GM21723 (cell line): ENCODE measurements around the gene RAB43.

Experiments used
- ATAC-seq: cut with Tn5 transposase; IDR thresholded peaks from one replicate; pipeline ENCODE4 v1.9.1; 2021; ENCODE audit warnings: mild to moderate bottlenecking, moderate library complexity; ENCODE audit not compliant: unreplicated experiment

Gene RAB43

DNA sequence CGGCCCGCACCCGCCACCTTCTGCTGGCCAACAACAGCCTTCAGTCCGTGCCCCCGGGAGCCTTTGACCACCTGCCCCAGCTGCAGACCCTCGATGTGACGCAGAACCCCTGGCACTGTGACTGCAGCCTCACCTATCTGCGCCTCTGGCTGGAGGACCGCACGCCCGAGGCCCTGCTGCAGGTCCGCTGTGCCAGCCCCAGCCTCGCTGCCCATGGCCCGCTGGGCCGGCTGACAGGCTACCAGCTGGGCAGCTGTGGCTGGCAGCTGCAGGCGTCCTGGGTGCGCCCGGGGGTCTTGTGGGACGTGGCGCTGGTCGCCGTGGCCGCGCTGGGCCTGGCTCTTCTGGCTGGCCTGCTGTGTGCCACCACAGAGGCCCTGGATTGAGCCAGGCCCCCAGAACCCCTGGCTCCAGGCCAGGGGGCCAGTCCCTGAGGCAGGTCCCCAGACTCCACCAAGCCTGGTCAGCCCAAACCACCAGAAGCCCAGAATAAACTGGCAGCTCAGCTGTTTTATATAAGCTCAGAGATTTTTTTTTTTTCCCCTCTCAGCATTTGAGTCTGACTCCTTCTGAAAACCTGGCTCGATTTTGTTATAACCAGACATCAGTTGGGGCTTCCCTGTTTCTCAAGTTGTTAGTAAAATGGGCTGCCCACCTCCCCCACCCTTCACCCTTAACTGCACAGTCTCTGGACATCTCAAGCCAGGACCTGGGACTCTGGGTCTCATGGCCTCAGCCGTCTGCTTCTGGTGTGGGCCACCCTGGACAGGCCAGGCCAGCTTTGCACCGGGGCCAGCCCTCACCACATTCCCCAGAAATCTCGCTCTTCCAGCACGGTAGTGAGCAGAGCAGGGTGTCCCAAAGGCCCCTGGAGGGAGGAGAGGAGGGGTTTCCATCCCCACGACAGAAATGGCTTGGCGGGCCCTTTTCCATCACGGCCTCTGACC, 59.4 kb downstream of the RAB43 start:
- no peak for ATAC-seq

DNA sequence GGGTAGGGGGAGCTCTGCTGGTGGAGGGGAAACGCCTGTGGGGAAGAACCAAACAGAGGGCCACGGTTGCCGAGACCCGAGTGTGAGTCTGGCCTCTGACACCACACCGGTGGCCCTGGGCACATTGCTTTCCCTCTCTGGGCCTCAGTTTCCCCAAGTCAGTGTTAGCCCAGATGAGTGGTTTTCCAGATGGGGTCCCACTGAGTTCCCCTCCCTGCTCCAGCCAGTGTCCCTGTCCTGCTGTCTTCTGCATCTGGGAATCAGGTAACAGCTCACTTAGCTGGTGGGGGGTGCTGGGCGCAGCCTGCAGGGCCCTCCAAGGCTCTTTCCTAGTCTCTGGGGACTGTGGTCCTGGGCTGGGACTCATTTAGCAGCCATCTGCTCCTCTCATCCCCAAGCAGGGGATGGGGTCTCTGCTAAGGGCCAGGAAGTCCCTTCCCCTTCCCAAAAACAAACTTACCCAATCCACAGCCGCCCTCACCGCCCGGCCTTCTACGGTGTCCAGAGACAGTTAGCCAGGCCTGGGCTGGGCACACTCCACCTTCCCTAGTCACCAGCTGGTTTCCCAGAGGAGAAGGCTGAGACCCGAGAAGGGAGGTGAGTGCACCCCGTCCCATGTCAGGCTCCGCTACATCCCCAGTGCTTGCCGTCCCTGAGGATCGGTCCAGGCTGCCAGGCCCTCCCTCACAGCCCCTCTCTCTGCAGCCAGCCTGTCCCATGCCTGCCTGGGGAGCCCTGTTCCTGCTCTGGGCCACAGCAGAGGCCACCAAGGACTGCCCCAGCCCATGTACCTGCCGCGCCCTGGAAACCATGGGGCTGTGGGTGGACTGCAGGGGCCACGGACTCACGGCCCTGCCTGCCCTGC, 60.3 kb downstream of the RAB43 start:
- no peak for ATAC-seq

DNA sequence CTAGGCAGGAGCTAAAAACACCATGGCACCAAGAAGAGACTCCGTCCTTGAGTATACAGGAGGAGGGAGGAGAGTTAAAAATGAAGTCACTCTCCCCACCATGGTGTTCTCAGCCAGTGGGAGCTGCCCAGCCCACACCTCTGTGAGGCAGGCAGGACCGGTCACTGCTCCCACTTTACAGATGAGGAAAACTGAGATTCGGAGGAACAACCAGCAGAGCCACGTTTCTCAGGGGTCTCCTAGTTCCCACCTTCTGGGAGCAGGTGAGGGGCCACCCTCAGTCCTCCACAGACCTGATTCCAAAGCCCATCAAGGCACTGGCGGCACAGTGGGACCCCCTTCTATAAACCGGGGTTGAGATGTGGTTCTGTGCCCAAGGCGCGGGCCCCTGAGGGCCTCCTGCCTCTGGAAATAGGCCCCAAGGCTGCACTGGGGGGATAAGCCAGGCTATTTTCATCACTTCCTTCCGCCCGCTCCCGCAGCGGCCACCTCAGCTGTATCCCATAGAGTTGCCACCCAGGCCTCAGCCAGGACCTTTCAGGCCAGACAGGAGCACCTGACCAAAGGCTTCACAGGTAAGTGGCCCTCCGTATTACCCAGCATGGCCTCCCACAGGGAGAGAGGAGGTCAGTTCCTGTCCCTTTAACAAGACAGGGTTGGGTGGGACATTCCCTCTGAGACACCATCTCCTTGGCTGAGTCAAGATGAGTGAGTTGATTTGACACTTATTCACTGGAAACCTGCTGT, 61.2 kb downstream of the RAB43 start, which contains the start of gene GP9:
TSS of gene GP9 (plus strand) at position 504 of the 747 bp plus-strand sequence. CDS start 961 bp downstream, outside the sequence.
- ATAC-seq: no peak

DNA sequence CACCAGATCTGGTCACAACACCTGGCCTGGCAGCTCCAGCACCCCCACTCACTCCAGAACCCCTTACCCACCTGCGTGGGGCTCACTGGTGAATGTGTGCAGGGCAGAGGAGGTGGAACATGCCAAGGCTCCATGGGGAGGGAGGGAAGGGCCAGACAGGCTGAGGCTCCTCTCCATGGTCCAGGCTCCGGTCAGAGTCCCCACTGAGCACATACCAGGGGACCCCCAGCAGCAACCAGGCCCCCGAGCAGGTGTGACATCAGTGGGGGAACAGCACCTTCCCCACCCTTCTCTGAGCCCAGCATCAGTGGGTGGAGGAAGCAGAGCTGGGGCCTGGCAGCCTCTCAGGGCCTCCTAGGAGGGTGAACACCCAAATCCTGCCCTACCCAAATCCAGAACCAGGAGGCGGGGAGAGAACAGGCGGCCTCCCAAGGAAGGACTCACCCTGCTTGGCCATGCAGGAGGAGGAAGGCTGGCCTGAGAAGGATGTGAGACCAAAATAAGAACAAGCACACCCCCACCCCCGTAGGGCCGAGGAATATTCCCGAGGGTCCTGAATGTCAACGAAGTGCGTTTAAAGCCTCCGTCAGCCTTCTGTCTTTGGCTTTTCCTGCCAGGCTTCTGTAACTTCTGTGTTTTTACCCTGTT, 62.2 kb downstream of the RAB43 start:
- ATAC-seq: no peak

DNA sequence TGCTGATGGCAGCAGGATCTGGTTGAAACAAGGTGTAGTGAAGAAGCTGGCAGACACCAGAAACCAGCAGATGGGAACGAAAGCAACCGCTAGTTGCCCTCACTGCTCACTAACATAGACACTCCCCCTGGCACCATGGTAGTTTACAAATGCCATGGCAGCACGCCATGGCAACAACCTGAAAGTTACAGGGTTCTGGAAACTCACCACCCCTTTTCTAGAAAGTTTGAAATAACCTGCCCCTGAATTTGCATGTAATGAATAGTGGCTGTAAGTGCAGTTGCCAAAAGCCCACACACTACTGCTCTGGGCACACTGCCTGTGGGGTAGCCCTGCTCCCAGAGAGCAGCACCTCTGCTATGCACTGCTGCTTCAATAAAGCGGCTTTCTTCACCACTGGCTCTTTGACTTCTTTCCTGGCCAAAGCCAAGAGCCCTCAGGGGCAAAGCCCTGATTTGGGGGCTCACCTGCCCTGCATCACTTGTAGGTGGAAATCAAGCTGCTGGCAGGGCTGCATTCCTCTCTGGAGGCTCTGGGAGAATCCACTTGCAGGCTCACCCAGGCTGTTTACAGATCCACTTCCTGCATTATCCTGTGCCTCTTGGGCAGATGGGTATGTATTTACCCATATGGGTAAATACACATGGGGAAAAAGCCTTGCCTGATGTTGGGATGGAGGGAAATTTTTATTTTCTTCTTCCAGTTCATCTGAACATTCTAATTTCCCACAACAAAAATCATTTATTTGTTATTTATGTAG, 63.0 kb downstream of the RAB43 start:
- ATAC-seq: no peak

DNA sequence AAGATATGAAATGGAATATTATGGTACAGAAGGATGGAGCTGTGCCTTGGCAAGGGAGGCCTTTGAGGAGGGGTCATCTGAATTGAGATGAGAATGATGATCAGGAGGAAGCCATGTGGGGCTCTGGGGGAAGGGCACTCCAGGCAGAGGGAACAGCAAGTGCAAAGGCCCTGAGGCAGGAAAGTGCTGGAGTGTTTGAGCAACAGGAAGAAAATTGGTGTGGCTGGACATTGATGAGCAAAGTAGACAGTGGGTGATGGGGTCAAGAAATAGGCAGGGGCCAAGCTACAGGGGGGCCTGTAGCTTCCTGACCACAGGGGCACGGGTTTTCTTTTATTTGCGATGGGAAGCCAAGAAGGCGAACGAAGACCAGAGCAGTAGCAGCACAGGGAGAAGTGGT, 64.4 kb downstream of the RAB43 start:
- ATAC-seq: no peak

DNA sequence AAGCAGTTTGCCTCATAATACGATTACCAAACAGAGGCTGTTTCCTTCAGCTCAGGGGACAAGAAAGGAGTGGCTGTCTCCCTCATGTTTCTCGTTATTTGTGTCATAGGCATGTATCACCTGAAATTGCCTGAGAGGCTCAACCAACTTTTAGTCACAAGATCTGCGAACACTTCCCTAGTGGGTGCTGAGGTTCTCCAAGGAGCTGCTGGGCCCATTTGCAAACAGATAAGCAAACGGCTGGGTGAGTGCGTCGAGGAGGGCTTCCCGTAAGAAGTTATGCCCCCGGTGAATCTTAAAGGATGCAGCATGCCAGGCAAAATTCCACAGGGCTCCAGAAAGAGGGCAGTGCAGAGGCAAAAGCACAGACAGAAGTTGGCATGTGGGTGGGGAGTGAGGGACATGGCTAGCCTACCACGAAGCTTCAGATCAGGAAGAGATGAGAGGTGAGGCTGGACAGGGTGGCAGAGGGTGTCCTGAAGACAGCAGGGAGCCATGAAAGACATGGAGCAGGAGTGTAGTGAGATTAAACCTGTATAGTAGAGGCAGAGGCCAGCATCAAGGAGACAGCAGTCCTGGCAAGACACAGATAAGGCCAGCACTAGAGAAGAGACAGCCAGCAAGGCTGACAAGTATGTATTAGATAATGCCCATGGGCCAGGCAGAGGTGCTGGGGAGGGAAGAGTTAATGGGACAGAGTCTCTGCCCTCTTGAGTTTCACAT, 65.0 kb downstream of the RAB43 start:
- no peak for ATAC-seq

DNA sequence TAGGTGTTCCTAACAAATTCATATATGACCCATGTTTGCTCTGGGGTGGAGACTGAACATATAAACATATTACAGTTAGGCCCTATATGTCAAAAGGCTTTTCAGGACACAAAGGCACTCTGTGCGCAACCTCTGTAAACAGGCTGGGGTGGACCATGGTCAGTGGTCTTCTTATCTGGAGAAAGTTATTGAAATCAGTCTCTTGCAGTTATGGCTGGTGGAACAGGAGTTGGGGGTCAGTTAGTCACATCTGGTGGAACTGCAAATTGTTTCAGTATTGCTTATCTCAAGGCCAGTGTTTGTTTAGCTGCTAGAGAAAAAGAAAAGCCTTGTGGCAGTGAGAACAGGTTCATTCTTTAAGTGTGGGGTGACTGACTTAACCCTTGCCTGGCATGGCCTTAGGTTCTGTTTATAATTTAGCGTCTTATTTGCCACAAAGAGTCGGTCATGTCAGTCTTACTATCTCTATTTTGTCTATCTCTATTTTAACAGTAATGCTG, 66.9 kb downstream of the RAB43 start:
- ATAC-seq: no peak

DNA sequence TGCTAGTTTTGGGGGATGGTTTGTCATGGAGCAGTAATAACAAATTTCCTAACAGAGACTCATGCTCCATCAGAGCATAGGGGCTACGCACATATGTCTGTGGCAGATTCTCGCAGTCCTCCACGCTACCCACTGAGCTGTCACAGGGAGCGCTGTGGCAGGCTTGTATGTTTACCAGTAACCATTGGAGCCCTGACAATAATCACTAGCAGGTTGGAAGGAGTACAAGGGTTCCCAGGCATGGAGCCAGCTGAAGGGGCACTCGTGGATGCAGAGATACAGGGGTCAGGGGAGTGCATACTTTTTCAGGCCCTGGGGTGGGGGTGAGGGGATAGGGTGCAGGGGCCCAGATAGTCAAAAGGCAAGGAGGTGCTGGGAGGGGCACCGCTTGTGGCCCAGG, 68.9 kb downstream of the RAB43 start:
- no peak for ATAC-seq

DNA sequence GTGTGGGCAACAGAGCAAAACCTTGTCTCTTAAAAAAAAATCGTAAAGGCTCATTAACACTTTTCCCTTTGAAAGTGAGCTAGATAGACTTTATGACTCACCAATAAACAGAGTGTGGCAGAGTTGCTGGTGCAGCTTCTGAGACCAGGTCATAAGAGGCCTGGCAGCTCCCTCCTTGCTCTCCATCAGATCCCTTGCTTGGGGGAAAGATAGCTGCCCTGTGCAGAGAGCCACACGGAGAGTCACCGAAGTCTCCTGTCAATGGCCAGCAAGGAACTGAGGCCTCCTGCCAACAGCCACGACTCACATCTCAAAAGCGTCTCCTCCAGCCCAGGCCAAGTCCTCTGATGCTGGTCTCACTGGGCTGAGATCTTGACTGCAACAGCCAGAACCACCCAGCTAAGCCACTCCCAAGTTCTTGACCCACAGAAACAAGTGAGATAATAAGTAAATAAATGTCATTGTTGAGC, 69.7 kb downstream of the RAB43 start:
- ATAC-seq: no peak

DNA sequence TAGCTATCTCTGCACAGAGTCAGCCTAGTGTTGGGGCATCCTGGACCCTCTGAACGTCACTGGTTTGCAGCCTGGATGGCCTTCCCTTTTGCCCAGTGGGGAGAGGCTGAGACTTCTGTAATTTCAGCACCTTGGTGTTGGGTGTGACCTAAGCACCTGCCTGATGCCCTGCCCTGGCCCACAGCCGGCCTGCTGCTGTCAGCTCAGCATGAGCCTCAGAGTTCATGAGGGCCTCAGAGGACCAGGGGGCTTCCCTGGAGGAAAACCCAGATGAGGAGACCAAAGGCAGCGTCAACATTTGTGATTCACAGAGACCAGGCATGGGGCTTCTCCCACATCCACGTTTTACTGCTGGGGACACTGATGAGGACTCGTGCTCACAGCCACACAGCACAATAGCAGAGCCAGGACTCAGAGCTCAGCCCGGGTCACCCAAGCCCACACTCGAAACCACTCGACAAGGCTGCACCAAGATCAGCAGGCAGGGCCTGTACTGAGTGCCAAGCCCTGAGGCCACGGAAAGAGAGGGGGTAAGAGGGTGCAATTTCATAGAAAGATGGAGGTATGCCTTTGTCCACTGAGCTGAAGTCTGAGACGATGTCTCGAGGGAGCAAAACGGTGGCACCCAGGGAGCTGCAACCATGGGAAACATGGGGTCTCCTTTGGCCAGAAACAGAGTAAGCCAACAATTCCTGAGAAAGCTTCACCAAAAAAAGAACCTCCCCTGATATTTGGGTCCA, 70.9 kb downstream of the RAB43 start:
- ATAC-seq: no peak

DNA sequence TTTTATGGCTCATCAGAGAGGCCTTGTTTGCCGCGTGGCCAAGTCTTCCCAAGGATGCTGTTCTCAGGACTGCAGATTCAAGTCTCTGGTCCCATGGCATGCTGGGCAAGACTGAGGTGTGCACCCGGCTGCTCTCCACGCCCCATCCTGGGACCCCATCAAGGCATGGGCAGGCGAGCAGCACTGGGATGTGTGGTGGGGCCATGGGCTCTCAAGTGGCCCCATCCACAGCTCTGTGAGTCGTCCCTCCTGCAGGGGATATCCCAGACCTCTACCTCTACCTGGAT, 74.1 kb downstream of the RAB43 start:
- no peak for ATAC-seq

DNA sequence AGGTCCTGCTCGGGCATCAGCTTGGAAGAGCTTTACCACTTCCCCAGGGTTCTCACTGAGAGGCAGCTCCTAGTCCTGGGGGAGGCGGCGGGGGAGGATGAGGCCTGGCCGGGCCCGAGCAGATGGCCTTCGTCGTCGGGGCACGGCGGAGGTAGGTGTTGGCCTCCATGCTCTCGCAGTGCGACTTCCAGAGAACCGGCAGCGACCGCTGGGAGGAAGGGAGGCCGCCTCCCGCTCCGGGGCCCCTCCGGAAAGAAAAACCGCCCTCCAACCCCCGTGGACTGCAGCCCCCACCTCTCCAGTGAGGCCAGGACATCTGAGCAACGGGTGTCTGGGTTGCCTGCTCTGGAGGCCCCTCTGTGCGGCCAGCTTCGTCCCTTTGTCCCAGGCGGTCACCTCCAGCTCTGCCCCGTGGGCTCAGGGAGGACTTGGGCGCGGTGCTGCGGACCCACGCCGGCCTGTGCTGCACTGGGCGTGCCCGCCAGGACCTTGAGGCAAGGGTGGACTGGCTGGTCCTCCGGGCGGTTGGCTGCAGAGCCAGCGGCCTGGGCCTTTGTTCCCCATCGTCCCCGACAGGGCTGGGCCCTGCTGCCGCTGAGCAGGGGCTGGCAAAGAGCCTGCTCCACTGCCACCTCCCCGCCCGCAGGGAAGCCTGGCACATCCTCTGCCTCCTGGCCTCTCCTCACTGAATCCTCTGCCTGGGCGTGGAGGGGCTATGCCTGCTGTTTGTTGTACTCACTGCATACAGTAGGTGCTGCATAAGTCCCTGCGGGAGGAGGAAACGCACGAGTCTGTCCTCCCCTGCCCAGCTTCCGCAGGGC, 74.7 kb downstream of the RAB43 start:
- no peak for ATAC-seq

DNA sequence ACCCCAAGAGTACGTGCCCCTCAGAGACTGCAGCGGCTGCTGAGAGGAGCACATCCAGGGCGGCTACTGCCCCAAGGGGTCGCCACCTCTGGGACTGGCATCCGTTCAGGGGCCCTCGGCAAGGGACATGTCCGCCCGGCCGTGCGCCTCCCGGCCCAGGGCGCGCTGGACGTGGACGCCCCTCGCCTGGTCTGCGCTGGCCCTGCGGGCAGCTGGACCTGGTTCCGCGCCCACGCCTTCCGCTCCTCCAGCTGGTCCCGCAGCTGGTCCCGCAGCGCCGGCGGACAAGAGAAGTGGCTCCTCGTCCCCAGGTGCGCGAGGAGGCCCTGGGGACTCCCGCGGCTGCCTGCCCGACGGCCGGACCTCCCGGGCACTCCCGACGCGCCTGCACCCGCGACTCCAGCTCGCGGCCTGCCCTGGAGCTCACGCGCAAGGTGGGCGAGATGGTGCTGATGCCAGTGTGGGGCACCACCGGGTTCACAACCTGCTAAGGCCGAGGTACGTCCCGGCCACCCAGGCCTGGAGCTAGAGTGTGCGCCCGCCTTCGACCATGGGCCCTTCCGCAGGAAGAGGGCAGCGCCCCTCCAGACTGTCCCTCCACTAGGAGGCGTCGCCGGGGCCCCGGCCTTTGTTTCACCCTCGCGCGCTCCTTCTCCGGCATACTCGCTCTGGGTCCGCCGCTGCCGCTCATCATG, 75.4 kb downstream of the RAB43 start:
- no peak for ATAC-seq

DNA sequence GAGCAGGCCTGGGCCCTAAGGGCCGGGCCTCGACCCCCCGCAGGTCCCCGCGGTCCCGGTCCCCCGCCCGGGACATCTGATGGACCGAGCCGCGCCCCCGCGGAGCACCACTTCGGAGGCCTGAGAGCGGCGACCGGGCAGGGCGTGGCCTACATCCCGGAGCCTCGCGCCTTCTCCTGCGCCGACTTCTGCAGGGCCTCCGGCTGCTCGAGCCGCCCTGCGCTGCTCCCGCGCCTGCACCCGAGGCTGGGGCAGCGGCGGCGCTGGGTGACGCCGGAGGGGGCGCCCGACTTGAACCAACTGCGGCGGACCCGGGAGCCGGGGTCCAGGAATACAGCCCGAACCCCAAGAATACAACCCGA, 75.9 kb downstream of the RAB43 start:
- no peak for ATAC-seq

DNA sequence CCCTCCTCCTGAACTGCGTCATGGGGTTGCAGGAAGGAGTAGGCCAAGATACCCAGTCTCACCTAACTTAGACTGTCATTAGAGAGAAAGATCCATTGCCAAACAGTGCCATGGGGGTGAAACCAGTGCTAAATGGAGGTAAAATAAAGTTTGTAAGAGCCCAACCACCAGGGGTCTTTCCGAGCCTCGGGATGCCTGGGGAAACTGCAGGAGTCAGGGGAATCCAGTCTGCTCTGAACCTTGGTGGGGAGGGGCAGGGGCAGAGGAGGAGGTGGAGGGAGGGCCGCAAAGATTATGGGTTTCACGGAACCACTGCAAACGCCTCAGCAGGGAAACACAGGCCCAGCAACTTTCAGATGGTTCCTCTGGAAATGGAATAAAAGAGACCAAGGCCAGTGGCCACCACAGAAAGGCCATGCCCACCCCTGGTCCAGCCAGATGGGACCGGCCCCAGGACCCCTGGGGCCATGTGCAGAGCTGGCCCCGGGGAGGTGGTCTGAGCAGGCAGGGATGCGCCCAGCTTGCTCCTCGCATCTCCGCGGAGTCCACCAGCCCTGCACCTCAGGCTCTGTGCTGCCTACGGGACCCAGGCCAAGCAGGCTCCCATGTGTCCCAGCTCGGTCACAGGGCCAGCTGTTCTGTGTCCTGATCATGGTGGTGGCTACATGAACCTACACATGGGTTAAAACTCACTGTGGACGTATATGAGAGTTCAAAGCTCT, 80.9 kb downstream of the RAB43 start:
- no peak for ATAC-seq

DNA sequence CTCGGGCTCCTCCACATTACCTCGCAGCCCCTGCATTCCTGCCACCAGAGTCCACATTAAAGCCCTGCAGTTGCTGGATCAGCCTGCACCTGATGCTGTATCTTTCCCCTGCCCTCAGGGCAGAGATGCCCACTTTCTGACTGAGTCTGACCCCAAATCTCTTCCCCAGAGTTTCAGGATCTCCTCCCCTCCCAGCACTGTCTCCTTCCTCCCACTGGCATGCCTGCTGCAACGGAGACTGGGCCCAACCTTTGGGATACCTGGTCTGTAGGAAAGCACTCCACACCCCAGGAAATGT, 81.6 kb downstream of the RAB43 start:
- no peak for ATAC-seq
